SK-N-MC (cell line): ENCODE data around the gene PRKX.
"Not testable (repeated sequence)": the region's sequence is repeated elsewhere in the genome, so short reads cannot be mapped to it uniquely, and the experiment has no call there.

ENCODE experiments used
- DNase-seq: peaks from one replicate; pipeline ENCODE4 v3.0.0-alpha.2; 2011; ENCODE audit warnings: low read depth, low spot score
- H3K27ac ChIP-seq: fragments of 200-600 bp; sonication (generic); 2 replicates; pipeline ENCODE4 v1.5.1; 2016; ENCODE audit warnings: mixed run types
- H3K36me3 ChIP-seq: fragments of 200-600 bp; sonication (generic); 2 replicates; pipeline ENCODE4 v1.6.1; 2017; ENCODE audit warnings: antibody characterized with exemption, low read length, mixed read lengths; ENCODE audit not compliant: insufficient read depth
- H3K4me3 ChIP-seq: fragments of 200-600 bp; sonication (generic); 2 replicates; pipeline ENCODE4 v1.5.1; 2016
- H3K9ac ChIP-seq: fragments of 200-600 bp; sonication (generic); 2 replicates; pipeline ENCODE4 v1.8.0; 2017; ENCODE audit warnings: mixed run types, mixed read lengths; ENCODE audit not compliant: insufficient read length
- H3K9me3 ChIP-seq: fragments of 200-600 bp; sonication (generic); 2 replicates; pipeline ENCODE4 v1.6.1; 2017; ENCODE audit warnings: low read depth, mild to moderate bottlenecking, antibody characterized with exemption, low read length, moderate library complexity, mixed read lengths
- EZH2 ChIP-seq: fragments of 200-600 bp; sonication (generic); IDR thresholded peaks from one replicate; pipeline ENCODE4 v1.6.1; 2017; ENCODE audit warnings: antibody characterized with exemption
- FOXP2 ChIP-seq: optimal IDR thresholded peaks from 2 replicates; pipeline ENCODE3; 2011; ENCODE audit warnings: mild to moderate bottlenecking, moderate library complexity; ENCODE audit not compliant: insufficient read depth; ENCODE audit errors: extremely low read length, control extremely low read depth
- POLR2AphosphoS5 ChIP-seq: IDR thresholded peaks from 2 replicates; pipeline ENCODE4 v1.6.1; 2012; ENCODE audit warnings: mild to moderate bottlenecking, low read depth, low read length, borderline replicate concordance

Gene PRKX

GRCh38 chrX:3733043-3733430, 19.6 kb upstream of the PRKX start:
- H3K9me3 ChIP-seq: no peaks in the 10 kb centered on the region
- H3K4me3 ChIP-seq: no peak overlapping the region
- H3K36me3 ChIP-seq: no peaks in the 10 kb centered on the region
- no peak for DNase-seq
- no peak for TF ChIP-seq POLR2AphosphoS5
- TF ChIP-seq EZH2: no peak
- no peak for TF ChIP-seq FOXP2
- H3K9ac ChIP-seq: no peak overlapping the region
- H3K27ac ChIP-seq: no peak overlapping the region

DNA sequence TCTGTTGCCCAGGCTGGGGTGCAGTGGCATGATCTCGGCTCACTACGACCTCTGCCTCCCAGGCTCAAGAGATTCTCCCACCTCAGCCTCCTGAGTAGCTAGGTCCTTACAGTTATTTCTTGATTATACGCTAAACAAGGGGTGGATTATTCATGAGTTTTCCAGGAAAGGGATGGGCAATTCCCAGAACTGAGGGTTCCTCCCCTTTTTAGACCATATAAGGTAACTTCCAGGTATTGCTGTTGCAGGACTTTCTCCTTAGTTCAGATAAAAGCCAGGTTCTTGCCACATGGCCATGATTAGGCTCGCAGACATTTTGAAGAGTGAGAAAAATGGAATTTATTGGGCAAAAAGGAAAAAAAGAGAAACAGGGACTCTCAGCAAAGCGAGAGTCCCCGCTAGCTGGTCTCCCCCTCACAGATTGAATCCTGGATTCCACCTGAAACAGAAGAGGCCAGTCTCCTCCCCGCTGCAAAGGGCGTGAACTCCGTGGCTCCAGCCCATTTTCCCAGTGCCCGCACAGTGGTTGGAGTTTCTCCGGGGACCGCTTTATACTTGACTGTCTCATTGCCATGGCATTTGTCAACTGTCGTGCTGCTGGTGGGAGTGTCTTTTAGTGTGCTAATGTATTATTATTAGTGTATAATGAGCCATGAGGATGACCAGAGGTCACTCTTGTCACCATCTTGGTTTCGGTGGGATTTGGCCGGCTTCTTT, 19.0 kb upstream of the PRKX start:
- H3K27ac ChIP-seq, H3K9me3 ChIP-seq, H3K4me3 ChIP-seq, DNase-seq, H3K9ac ChIP-seq, H3K36me3 ChIP-seq: not testable (repeated sequence)

- TF ChIP-seq EZH2 (no peak), FOXP2 (no peak), POLR2AphosphoS5 (no peak)
- H3K27ac ChIP-seq: no peak overlapping the region
- no peak overlapping the region for H3K4me3 ChIP-seq
- H3K36me3 ChIP-seq: no peaks in the 10 kb centered on the region
- no peak overlapping the region for H3K9ac ChIP-seq
- DNase-seq: no peak
- no peaks in the 10 kb centered on the region for H3K9me3 ChIP-seq
Observed at GRCh38 chrX:3728454-3728853, 15.0 kb upstream of the PRKX start.

GRCh38 chrX:3723460-3723859, 10.0 kb upstream of the PRKX start:
- not testable (repeated sequence) for H3K36me3 ChIP-seq, H3K27ac ChIP-seq, H3K9me3 ChIP-seq, H3K9ac ChIP-seq, H3K4me3 ChIP-seq, DNase-seq

GRCh38 chrX:3717742-3718420, 4.4 kb upstream of the PRKX start:
- no peaks in the 10 kb centered on the region for H3K9me3 ChIP-seq
- no peak for DNase-seq
- H3K4me3 ChIP-seq: no peak overlapping the region
- no peak overlapping the region for H3K27ac ChIP-seq
- no peaks in the 10 kb centered on the region for H3K36me3 ChIP-seq
- H3K9ac ChIP-seq: no peak overlapping the region
- no peak for TF ChIP-seq EZH2
- TF ChIP-seq POLR2AphosphoS5: no peak
- TF ChIP-seq FOXP2: no peak

- DNase-seq: no peak
- Histone ChIP-seq H3K36me3 (no peaks in the 10 kb centered on the region), H3K27ac (no peak overlapping the region), H3K4me3 (no peak overlapping the region), H3K9ac (no peak overlapping the region), H3K9me3 (no peaks in the 10 kb centered on the region)
- no peak for TF ChIP-seq POLR2AphosphoS5
- TF ChIP-seq FOXP2: no peak
- TF ChIP-seq EZH2: no peak
Observed at GRCh38 chrX:3715921-3716320, 2.5 kb upstream of the PRKX start.

DNA sequence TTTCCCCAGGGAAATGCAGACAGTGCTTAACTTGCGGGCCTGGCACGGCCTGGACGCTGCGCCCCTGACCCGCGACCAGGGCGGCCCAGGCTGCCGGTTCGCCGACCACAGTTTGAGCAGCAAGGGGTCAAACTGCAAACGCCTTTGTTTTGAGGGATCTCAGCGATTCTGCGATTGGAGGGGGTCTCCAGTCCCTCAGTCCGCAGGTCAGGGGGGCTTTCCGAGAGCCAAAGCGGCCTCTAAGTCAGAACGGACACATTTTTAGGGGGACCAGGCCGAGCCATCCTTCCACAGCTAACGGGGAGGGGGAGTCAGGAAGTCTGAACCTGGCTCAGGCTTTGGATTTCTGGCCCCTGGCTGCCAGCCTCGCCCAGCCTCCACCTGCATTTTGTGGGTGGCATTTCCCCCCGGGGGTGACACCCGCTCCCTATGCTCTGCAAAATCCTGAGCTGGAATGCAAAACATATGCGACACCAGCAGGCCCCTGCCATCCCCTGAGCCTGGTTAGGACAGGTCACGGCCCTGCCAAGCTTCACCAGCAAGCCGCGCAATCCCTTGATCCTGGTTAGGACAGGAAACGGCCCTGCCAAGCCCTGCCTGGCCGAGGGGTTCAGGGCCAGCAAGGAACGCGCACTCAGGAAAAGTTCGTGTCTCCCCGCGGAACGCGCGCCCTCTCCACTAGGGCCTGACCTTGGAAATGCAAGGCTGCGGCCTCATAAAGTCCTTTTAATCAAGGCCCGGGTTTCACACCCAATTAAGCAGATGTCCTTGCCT, 1.4 kb upstream of the PRKX start:
- not testable (repeated sequence) for H3K9ac ChIP-seq, H3K27ac ChIP-seq, H3K36me3 ChIP-seq, H3K9me3 ChIP-seq, DNase-seq, H3K4me3 ChIP-seq

DNA sequence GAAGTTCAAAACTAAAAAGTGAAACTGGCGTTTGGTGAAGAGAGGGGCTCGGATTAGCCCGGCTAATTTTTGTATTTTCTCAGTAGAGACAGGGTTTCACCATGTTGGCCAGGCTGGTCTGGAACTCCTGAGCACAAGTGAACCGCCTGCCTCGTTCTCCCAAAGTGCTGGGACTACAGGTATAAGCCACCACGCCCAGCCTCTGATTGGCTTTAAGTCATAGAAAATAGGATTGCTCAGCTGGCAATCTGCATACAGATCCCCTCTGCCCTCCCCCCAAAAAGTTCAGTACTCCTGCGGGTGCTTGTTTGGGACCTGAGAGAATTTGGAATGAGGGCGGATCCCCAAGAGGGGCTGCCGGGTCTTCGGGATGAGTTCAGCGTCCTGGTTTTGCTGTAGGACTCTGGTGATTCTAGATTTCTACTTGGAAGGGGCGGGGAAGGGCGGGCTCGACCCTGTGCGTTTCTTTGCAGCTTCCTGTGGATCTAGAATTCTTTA, 537 bp upstream of the PRKX start:
- Histone ChIP-seq H3K9me3 (no peaks in the 10 kb centered on the region), H3K9ac (peak overlapping the region; percentile 45), H3K36me3 (no peaks in the 10 kb centered on the region), H3K27ac (no peak overlapping the region), H3K4me3 (peak overlapping the region; percentile 88)
- TF ChIP-seq EZH2: no peak
- TF ChIP-seq FOXP2: no peak
- no peak for TF ChIP-seq POLR2AphosphoS5
- no peak for DNase-seq

- TF ChIP-seq POLR2AphosphoS5 (no peak), FOXP2 (no peak), EZH2 (no peak)
- Histone ChIP-seq H3K36me3 (no peaks in the 10 kb centered on the region), H3K9me3 (no peaks in the 10 kb centered on the region), H3K9ac (peak overlapping the region; percentile 85), H3K27ac (no peak overlapping the region), H3K4me3 (peak overlapping the region; percentile 88)
- no peak for DNase-seq
Observed at GRCh38 chrX:3712870-3713224, 602 bp downstream of the PRKX start.
